Hippocampal formation (tissue), 2 donors: ENCODE measurements around the gene KAT2A.

ENCODE experiments used
- DNase-seq, 2 donors: peaks; one replicate each; lab custom pipeline; 2025; lab: John Stamatoyannopoulos, UW

KAT2A gene

DNA sequence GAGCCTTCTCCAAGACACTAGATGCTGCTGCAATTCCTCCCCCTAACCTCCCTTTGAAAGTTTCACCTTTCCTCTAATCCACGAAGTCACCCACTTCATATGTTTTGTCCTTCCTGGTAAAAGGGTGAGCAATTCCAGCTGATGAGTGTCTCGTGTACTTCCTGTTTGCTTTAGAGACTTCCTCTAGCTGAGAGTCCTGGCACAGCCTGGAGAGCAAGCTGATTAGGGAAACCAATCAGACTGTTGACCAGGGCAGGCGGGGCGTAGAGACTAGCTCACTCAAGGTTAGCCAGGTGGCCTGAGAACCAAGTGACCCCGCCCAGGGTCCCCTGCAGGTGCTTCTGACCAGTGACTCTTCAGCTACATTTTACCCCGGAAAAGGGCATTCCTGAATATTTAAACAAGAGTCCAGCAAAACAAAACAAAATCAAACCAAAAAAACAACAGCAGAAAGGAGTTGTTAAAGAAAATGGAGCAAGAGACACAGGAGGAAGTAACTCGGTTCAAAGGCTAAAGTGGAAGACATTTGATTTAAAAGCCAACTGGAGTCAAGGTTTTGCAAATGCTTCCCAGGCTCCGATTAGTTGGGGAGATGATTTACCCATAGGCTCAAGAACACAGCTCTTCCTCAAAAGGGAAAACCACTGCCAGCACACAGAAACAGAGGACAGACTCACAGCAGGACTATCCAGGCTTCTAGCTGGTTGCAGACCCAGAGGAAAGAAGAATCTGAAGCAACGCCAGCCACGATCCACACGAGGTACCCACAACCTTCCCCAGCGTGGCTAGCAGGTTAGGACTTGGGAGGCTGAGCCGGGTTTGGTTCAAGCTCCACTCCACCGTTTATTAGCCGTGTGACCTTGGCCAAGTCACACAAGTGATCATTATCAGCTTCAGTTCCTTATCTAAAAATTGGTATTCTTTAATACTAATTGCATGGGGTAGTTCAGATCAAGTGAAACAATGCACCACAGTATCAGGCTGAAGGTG, 14.8 kb upstream of the KAT2A start:
- no peak for DNase-seq

GRCh38 chr17:42135151-42135550, 14.0 kb upstream of the KAT2A start:
- DNase-seq = no peak

DNA sequence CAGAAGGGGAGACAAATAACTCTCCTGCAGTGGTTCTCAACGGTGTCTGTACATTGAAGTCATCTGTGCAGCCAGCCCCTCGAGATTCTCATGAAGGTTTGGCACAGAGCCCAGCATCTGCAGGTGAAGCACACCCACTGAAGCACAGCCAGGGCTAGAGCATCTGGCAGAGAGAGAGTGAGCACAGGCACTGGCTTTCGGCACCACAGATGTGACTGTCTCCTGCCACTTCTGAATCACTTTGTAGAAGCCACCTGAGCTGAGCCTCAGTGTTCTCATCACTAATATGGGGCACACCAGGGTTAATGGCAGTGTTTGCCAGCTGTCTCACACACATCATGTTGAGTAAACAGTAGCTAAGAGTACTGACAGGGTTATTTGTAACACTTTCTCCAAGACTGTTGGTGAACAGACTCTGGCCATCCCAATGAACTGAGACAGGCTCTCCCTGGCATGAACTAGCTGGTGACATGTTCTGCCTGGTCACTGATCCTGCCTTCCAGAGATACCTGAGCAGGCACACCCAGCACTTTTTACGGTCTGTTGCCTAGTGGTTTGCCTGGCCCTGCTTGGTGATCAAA, 12.4 kb upstream of the KAT2A start:
- no peak for DNase-seq

DNA sequence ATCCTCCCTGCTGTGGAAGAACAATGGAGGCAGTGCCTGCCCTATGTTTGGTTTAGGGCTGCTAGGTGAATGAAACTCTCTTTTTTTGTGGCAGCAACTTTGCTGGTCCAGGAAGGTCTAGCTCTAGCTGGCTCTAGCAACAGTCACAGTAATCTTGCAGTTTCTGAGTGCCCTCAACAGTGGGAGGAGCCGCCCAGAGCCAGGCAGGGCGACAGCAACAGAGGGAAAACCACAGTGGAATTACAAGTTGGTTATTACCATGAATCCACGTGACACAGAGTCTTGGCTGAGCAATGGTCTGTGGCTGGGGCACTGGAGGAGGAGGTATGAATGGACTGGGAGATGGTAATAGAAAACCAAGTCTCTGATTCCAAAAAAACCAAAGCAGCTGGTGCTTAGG, 11.8 kb upstream of the KAT2A start:
- DNase-seq = peak; percentile 70 to 85

DNA sequence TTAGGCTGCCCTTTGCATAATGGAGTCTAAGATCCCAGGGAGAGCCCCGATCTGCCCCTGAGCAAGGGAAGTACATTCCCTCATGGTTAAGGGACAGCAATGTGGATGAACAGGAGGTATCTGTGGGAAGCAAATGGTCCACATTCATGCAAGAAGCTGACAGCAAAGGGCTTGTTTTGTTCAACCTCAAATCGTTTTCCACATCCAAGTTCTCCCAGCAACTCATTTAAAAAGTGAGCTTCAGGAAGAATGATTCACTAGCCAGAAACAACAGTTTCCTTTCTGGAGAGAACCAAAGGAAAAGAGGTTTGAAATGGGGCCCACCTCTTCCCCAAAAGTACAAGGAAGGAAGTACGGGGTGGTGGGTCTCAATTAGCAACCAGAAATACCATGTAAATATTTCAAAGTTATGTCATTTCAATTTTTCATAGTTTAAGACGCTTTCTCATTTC, 10.8 kb upstream of the KAT2A start:
- DNase-seq = peak in 1 of 2 donors; percentile 20

DNA sequence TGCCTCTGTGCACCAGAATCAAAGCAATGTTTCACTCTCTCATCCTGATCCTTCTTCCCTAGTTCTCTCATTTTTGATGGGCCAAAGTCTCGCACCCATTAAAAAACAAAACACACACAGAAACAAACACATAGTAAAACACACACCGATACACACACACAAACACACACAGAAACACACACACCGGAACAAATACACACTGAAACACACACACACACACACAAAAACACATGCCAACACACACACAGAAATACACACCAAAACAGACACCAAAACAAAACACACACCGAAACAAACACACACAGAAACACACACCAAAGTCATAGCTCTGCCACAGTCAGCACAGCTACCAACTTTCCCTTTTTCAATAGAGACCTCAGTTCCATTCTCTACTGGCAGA, 10.1 kb upstream of the KAT2A start:
- DNase-seq = no peak

DNA sequence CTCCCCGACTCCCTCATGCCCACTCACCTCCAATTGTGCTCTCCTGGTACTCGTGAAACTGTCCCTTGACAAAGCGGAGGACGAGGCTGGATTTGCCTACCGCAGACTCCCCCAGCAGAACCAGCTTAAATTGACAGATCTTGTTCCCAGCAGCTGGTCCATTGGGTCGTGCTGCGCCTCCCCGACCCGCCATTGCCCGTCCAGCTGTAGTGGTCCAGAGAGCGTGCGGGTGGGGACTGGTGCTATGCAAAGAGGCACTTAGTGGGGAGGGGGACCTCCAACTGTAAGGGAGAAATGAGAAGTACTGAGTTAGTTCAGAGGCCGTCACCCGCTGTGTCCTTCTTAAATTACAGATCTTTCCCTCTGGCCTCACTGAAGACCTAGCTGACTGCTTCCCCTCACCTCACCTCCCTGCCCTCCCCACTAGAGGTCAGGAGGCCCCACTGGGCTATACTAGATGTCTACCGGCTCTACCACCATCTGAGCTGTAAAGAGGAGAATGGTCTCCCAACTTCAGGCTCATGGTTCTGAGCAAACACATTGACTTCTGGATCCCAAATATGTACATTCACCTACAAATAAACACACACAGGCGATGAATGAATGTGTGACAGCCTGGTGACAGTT, 9.3 kb upstream of the KAT2A start:
- no peak for DNase-seq

DNA sequence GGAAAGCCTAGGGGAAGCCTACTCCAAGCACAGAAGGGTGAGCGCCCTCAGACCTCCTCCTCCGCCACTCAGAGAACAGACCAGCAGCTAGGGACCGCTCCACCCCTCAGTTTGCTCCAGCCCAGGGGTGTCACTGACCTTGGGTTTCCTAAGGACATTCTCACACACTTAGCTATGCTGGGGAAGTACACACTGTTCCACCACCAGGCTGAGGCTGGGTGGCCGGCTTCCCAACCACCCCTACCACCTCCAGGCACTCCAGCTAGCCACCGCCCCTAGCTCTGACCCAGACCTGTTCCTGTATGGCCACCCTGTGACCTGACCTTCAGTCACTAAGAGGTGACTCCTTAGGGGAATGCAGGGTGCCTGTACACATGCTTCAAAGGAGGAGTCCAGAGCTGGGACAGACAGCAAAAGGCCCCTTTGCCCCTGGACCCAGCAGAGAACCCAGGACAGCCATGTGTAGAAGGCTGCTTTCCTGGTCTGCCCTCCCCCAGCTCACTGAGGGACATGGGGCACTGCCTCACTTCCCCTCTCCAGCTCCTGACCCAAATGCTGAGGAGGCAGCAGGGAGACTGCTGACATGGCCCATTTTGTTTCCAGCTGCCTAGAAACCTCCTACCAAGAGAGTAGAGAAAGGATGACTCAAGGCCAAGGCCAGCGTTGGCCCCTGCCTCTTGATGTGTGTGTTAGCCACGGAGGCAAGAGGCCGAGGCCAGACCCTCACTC, 8.1 kb upstream of the KAT2A start:
- DNase-seq = peak in 1 of 2 donors; percentile 10

GRCh38 chr17:42127414-42127813, 6.2 kb upstream of the KAT2A start:
- DNase-seq = no peak

DNA sequence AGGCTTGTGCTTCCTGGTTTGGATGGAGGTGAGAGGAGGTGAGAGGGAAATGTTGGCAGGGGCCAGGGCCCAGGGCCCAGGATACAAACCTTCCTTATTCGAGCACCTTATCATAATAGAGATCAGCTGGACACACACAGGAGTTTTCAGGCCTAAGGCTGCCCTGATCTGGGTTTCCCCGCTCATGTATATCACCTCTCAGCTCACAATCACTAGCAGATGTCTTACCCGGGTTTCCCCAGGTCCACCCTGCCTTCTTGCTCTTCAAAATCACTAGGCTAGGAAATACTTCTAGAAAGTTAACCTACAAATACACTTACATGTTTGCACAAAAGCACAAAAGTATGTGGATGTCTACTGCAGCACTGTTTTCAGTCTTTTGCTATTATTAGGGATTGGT, 5.7 kb upstream of the KAT2A start:
- no peak for DNase-seq

DNA sequence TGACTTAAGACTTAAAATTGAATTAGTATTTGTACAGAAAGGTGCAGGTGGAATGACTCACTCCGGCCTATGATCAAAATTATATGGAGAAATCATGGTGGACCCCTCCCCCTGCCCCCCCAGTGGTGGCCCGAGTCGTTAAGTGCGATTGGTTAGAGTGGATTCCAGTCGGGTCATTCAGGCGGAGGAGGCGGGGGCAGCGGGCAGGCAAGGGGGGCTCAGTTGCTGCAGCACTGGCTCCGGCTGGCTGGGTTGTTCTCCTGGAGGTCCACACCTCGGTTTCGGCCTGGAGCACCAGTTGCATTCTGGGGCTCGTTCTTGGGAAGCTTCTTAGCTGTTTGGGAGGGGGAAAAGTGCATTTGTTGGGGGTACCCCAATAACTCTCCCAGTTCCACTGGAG, 4.4 kb upstream of the KAT2A start:
- DNase-seq = no peak

GRCh38 chr17:42124256-42124655, 3.1 kb upstream of the KAT2A start:
- no peak for DNase-seq

DNA sequence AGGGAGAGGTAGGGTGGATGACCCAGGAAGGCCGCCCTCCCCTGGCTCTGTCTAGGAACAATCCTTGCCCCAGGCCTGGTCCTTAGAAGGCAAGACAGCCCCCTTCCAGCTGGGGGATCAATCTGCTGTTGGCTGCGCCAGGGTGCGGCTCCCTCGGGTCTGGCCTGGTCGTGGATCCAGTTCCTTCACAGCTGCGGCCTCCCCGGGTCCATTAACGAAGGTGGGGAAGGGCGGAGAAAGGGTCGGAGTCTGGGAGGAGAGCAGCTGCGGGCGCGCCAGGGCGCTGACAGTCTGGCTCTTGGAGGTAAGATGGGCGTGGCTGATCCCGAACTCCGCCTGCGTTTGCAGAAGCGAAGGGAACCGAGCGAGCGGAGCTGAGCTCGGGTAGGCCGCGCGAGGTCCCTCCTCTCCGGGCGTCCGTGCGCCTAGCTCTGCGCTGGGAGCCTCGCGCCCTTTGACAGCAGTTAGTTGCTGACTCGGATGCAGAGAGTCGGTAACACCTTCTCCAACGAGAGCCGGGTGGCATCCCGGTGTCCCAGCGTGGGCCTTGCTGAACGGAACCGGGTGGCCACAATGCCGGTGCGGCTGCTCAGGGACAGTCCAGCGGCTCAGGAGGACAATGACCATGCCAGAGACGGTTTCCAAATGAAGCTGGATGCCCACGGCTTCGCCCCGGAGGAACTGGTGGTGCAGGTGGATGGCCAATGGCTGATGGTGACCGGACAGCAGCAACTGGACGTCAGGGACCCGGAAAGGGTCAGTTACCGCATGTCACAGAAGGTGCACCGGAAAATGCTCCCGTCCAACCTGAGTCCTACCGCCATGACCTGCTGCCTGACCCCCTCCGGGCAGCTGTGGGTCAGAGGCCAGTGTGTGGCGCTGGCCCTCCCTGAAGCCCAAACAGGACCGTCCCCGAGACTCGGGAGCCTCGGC, 1.5 kb upstream of the KAT2A start, which contains the start of gene HSPB9:
Gene HSPB9, plus strand, starts transcription at position 434 of the 933 bp plus-strand sequence. Its CDS starts 47 bp downstream, at position 481.
- no peak for DNase-seq

DNA sequence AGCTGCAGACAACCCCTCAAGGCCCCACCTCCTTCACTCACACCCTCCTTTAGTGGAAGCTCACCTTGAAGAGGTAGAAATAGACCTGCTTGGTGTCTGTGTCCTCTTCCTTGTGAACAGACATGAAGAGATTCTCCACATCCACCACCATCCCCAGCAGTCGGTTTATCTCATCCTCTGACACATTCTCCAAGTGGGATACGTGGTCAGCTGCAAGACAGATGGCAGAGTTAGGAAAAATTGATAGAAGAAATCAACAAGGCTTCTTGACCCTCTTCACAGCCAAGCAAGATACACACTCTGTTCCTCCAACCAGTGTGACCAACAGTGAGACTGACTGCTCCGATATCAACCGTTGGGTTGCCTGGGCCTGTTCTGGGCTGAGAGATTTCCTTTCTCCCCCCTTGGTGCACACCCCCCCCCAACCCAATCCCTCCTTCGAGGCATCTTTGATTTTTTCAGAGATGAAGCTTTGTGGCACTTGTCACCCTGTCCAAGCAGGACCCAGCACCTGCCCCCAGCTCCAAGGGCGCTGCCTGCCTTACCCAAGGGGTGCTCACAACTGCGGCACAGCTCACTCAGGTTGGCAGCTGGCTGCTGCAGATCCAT, 902 bp downstream of the KAT2A start:
- no peak for DNase-seq

GRCh38 chr17:42119301-42119700, 1.9 kb downstream of the KAT2A start:
- no peak for DNase-seq

GRCh38 chr17:42118545-42118944, 2.6 kb downstream of the KAT2A start:
- DNase-seq = no peak

GRCh38 chr17:42118126-42118510, 3.0 kb downstream of the KAT2A start:
- DNase-seq = no peak

DNA sequence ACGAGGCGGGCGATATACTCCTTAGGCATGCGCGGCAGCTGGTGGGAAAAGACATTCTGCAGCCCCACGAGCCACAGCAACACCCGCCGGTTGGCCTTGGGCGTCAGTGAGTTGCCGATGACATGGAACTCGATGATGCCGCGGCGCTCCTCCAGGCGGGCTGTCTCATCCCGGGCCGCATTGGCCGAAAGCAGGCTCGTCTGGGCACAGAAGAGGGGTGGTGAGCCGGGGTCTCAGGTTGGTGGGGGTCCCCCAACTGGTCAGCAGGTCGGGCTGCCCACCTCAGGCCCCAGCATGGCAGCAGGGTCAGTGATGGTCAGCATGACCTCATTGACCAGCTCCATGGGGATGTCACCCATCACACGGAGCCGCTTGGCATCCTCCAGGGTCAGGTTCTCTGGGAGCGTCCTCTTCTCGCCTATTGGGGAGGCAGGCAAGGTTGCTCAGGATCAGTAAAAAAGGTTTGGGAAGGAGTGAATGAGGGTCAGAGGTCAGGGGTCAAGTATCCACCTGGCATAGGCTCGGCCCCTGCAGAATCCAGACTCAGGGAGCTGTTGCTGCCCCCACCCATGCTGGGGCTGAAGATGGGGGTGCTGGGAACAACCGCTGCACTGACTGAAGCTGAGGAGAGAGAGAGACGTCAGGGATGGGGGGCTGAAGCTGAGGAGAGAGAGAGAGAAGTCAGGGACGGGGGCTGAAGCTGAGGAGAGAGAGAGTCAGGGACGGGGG, 3.6 kb downstream of the KAT2A start:
- no peak for DNase-seq

DNA sequence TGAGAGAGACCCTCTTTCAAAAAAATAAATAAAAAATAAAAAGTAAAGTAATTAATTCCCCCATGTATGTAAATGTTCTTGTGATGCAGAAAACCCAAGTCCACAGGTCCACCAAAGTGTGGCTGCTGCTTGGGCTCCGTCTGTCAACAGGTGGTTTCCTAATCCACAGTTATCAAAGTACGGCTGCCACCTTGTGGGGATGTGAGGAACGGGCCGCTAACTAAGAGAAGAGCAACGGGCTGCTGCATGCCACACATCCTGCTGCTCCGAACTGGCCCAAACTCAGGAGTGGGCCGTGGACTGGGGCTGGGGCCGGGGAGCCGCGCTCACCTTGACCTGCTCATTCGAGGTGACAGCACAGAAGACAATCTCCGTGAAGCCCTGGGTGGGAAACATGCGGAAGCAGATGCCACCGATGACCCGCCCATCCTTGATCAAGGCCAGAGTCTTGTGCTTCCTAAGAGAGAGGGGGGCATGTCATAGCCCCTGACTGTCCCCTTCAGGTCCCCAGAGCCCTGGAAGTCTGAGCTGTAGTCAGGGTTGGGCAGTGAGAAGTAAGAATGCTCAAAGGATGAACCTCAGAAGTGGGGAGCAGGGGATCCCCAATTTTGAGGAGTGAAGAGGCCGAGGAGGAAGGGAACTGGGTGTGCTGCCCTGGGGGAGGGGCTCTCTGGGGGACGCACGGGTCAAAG, 4.3 kb downstream of the KAT2A start:
- peak; percentile 35 to 73 for DNase-seq
